HG02943 (cell line): ENCODE results near the gene C2orf81.
"Not testable (repeated sequence)": the region's sequence is repeated elsewhere in the genome, so short reads cannot be mapped to it uniquely, and the experiment has no call there.

ENCODE experiments used
- ATAC-seq: cut with Tn5 transposase; IDR thresholded peaks from one replicate; pipeline ENCODE4 v1.9.1; 2021; ENCODE audit warnings: mild to moderate bottlenecking, low read depth, moderate library complexity; ENCODE audit not compliant: unreplicated experiment

The C2orf81 gene

GRCh38 chr2:74424139-74424992 lies 2.9 kb upstream of the C2orf81 start:
- no peak for ATAC-seq

GRCh38 chr2:74423231-74424095 lies 2.0 kb upstream of the C2orf81 start:
- no peak for ATAC-seq

DNA sequence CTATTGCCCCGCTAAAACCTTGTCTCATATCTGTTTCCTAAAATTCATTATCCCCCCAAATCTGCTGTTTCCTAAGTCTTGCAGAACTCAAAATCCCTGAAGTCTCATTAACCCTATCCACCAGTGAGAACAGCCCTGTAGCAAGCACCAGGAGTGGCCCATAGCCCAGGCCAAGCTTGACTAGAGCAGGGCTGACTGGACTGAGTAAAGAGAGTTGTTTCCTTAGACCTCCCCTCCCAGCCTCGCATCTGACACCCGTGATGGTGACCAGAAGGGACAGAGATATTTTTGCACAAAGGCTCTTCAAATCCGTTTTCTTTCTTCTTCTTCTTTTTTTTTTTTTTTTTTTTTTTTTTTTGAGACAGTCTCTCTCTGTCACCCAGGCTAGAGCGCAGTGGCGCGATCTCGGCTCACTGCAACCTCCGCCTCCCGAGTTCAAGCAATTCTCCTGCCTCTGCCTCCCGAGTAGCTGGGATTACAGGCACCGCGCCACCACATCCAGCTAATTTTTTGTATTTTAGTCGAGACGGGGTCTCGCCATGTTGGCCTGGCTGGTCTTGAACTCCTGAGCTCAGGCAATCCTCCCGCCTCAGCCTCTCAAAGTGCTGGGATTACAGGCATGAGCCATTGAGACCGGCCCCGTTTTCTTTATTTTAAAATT lies 846 bp downstream of the C2orf81 start:
- not testable (repeated sequence) for ATAC-seq

GRCh38 chr2:74420006-74420405 lies 1.4 kb downstream of the C2orf81 start:
- no peak for ATAC-seq

GRCh38 chr2:74419345-74419744 lies 2.1 kb downstream of the C2orf81 start:
- no peak for ATAC-seq

GRCh38 chr2:74418312-74418711 lies 3.1 kb downstream of the C2orf81 start:
- ATAC-seq = no peak

- ATAC-seq = no peak
Observed at GRCh38 chr2:74417763-74418162, 3.7 kb downstream of the C2orf81 start.

DNA sequence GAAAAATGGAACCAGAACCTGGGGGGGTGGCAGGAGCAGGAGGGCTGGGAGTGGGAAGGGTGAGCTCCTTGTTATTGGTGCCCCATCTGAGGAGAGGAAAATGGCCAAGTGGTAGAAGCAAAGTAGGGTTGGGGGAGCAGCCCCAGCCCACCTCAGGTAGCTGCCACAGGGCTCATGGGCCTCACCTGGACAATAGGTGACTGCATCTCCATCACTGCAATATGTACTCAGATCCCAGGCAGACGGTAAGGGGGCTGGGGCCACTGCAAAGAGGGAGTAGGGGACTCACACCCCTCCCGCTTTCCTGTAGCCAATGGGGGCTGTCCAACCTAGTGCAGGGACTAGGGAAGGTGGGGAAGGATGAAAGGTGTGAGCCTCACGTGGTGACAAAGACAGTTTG lies 4.2 kb downstream of the C2orf81 start:
- no peak for ATAC-seq

- ATAC-seq = no peak
Observed at GRCh38 chr2:74416778-74417177, 4.6 kb downstream of the C2orf81 start.

- ATAC-seq = no peak
Observed at GRCh38 chr2:74415762-74416395, 5.5 kb downstream of the C2orf81 start.

- ATAC-seq = peak; percentile 47
Observed at GRCh38 chr2:74414881-74415761, 6.3 kb downstream of the C2orf81 start.

- no peak for ATAC-seq
Observed at GRCh38 chr2:74414441-74414840, 7.0 kb downstream of the C2orf81 start.

- ATAC-seq = no peak
Observed at GRCh38 chr2:74413001-74413698, 8.3 kb downstream of the C2orf81 start.

DNA sequence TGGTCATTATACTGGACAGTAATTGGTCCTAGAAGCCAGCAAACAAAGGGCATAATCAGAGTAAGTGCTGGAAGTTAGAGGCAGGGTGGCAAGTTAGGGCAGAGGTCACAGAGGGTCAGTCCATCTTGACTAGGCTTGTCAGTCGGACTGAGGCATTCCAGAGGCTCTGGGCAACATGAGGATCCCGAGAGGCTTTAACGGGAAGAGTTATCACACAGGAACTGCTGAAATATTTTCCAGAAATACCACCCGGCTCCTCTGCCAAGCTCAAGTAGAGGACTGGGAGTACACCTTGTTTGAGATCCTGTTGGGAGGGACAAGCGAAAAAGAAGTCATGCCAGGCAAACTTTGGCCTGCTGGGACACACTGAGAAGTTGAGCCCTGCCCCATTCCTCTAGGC lies 13.7 kb downstream of the C2orf81 start:
- ATAC-seq = no peak

DNA sequence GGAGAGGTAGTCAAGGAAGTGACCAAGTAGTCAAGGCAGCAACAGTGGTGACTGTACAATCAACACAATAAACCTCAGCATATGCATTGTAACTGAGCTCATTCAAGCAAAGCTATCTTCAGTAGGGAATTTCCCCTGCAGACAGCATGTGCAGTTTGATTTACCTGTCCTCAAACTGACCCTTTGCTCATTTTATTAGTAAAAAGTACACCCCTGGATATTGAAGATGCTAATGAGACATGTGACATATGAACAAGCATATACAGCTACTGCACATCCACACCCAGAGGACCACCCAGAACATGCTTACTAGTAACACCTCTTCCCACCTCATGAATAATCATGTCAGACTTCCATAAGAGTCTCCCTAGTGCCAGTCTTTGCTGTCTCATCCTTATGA lies 15.4 kb downstream of the C2orf81 start:
- ATAC-seq = no peak

DNA sequence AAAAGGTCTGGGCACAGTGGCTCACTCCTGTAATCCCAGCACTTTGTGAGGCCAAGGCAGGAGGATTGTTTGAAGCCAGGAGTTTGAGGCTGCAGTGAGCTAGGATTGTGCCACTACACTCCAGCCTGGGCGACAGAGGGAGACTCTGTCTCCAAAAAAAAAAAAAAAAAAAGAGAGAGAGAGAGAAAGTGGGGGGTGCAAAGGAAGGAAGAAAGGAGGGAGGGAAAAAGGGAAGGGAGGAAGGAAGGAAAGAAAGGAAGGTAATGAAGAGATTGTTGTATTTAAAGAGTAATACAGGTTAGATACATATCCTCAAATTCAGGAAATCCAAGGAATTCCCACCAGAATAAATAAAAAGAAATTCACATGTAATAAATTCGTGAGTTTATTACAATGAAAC lies 19.5 kb downstream of the C2orf81 start:
- ATAC-seq = no peak

GRCh38 chr2:74399785-74400184 lies 21.6 kb downstream of the C2orf81 start:
- ATAC-seq = no peak

- no peak for ATAC-seq
Observed at GRCh38 chr2:74396149-74396548, 25.3 kb downstream of the C2orf81 start.

DNA sequence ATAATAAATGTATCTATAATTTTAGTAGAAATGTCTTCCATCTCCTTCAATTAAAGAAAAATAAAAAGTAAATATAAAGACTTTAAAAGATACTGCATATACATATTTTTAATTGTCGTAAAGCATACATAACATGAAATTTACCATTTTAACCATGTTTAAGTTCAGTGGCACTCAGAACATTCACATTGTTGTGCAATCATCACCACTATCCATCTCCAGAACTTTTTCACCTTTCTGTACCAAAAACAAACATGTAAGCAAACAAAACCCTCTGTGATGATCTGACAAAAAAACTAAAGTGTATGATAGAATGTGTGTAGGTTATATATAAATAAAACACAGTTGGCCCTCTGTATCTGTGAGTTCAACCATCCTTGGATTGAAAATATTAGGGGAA lies 27.9 kb downstream of the C2orf81 start:
- ATAC-seq = no peak
